Measurements from ENCODE around the gene TEX12.
"Not testable (repeated sequence)": the region's sequence is repeated elsewhere in the genome, so short reads cannot be mapped to it uniquely, and the experiment has no call there.

TEX12 gene

GRCh38 chr11:112150517-112150916 lies 16.7 kb upstream of the TEX12 start:
- WGBS, 2 experiments = 88 to 91% methylated on average over 5 of the region's 5 CpGs
- Histone ChIP-seq H3K4me1 (ENCODE audit: control insufficient read depth, insufficient read depth, low read length) (no peaks in the 10 kb centered on the region), H3K36me3 (ENCODE audit: control insufficient read depth, insufficient read depth, low read length) (no peaks in the 10 kb centered on the region), H3K27me3 (ENCODE audit: control insufficient read depth, insufficient read depth, low read length, poor library complexity, severe bottlenecking) (no peaks in the 10 kb centered on the region), H3K4me3 (ENCODE audit: insufficient read depth, low read depth, low read length) (no peak overlapping the region), H3K27ac (ENCODE audit: insufficient read depth, low read depth, low read length, poor library complexity, severe bottlenecking) (no peak overlapping the region), H3K9me3 (ENCODE audit: control insufficient read depth, low read length) (no peaks in the 10 kb centered on the region)

DNA sequence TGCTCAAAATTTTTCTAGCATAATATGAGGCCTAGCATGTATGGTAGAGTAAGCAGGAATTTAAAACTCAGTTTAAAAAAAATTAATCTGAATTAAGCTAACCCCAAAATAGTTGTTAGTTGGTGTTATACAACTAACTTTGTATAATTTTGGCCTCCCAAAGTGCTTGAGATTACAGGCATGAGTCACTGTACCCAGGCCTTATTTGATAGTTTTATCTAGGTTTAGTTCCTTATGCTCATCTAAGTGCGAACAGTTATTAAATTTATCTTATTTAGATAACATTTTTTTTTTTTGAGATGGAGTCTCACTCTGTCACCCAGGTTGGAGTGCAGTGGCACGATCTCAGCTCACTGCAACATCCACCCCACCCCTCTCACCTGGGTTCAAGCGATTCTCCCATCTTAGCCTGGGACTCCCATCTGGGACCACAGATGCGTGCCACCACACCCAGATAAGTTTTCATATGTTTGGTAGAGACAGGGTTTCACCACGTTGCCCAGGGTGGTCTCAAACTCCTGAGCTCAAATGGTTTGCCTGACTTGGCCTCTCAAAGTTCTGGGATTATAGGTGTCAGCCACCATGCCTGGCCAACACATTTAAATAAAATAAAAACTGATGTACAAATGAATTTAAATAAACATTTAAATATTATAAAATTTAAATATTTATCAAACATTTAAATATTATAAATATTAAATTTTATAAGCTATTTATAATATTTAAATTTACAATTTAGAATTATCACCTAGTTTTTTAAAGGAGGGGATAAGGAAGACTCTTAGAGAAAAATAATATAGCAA lies 10.8 kb upstream of the TEX12 start:
- Histone ChIP-seq H3K27ac (ENCODE audit: insufficient read depth, low read depth, low read length, poor library complexity, severe bottlenecking) (no peak overlapping the region), H3K4me1 (ENCODE audit: control insufficient read depth, insufficient read depth, low read length) (no peaks in the 10 kb centered on the region)
- 89 to 95% methylated on average over 4 of the region's 5 CpGs for WGBS, 2 experiments

DNA sequence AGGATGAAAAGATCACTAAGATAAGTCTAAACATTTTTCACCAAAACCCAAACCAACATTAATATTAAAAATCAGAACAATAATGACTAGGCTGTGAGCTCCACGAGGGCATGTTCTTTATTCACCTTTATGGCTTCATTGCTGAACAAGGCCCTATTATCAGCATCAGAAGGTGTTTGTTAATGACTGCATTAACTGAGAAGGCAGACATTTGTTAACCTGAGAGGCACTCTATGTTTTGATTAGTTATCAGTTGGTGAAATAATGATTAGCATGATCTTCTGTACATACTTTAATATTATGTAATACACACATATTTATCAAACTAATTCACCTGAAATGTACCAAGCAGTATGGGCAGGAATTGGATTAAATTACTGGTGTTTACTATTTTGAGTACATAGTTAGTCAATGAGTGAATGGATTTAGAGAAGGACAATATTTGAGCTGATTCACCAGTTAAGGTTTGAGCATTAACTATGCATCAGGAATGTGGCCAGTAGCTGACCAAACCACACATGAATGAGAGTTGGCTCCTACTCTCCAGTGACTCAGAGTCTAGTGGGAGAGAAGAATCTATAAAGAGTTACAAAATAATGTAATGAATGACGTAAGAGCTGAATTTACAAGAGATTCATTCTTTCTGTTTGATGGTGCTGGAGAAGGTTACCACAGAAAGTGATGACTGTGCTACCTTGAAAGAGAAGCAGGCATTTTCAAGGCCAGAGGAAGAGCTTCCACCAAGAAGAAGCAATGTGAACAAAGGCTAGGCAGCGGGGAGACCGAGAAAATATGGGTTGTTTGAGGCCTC lies 10.0 kb upstream of the TEX12 start:
- 88 to 92% methylated on average over 4 of the region's 4 CpGs for WGBS, 2 experiments
- Histone ChIP-seq H3K9me3 (ENCODE audit: control insufficient read depth, low read length) (no peaks in the 10 kb centered on the region), H3K4me1 (ENCODE audit: control insufficient read depth, insufficient read depth, low read length) (no peaks in the 10 kb centered on the region), H3K27me3 (ENCODE audit: control insufficient read depth, insufficient read depth, low read length, poor library complexity, severe bottlenecking) (no peaks in the 10 kb centered on the region), H3K36me3 (ENCODE audit: control insufficient read depth, insufficient read depth, low read length) (no peaks in the 10 kb centered on the region), H3K4me3 (ENCODE audit: insufficient read depth, low read depth, low read length) (no peak overlapping the region), H3K27ac (ENCODE audit: insufficient read depth, low read depth, low read length, poor library complexity, severe bottlenecking) (no peak overlapping the region)

More for the DNA sequence above, 10.8 kb upstream of the TEX12 start:
- no peaks in the 10 kb centered on the region for H3K27me3 ChIP-seq (ENCODE audit: control insufficient read depth, insufficient read depth, low read length, poor library complexity, severe bottlenecking)
- no peak overlapping the region for H3K4me3 ChIP-seq (ENCODE audit: insufficient read depth, low read depth, low read length)
- no peaks in the 10 kb centered on the region for H3K36me3 ChIP-seq (ENCODE audit: control insufficient read depth, insufficient read depth, low read length)
- no peaks in the 10 kb centered on the region for H3K9me3 ChIP-seq (ENCODE audit: control insufficient read depth, low read length)

GRCh38 chr11:112159098-112160065 lies 7.8 kb upstream of the TEX12 start:
- Histone ChIP-seq H3K36me3 (ENCODE audit: control insufficient read depth, insufficient read depth, low read length) (no peaks in the 10 kb centered on the region), H3K4me1 (ENCODE audit: control insufficient read depth, insufficient read depth, low read length) (no peaks in the 10 kb centered on the region), H3K4me3 (ENCODE audit: insufficient read depth, low read depth, low read length) (no peak overlapping the region), H3K27ac (ENCODE audit: insufficient read depth, low read depth, low read length, poor library complexity, severe bottlenecking) (no peak overlapping the region), H3K9me3 (ENCODE audit: control insufficient read depth, low read length) (no peaks in the 10 kb centered on the region), H3K27me3 (ENCODE audit: control insufficient read depth, insufficient read depth, low read length, poor library complexity, severe bottlenecking) (no peaks in the 10 kb centered on the region)
- 95% methylated on average over 6 to 7 of the region's 7 CpGs for WGBS, 2 experiments

GRCh38 chr11:112160091-112160848 lies 6.9 kb upstream of the TEX12 start:
- no peaks in the 10 kb centered on the region for H3K9me3 ChIP-seq (ENCODE audit: control insufficient read depth, low read length)
- H3K4me1 ChIP-seq (ENCODE audit: control insufficient read depth, insufficient read depth, low read length) = no peaks in the 10 kb centered on the region
- H3K27ac ChIP-seq (ENCODE audit: insufficient read depth, low read depth, low read length, poor library complexity, severe bottlenecking) = no peak overlapping the region
- no peaks in the 10 kb centered on the region for H3K36me3 ChIP-seq (ENCODE audit: control insufficient read depth, insufficient read depth, low read length)
- 43 to 45% methylated on average over 1 of the region's 2 CpGs for WGBS, 2 experiments
- H3K27me3 ChIP-seq (ENCODE audit: control insufficient read depth, insufficient read depth, low read length, poor library complexity, severe bottlenecking) = no peaks in the 10 kb centered on the region
- H3K4me3 ChIP-seq (ENCODE audit: insufficient read depth, low read depth, low read length) = no peak overlapping the region

DNA sequence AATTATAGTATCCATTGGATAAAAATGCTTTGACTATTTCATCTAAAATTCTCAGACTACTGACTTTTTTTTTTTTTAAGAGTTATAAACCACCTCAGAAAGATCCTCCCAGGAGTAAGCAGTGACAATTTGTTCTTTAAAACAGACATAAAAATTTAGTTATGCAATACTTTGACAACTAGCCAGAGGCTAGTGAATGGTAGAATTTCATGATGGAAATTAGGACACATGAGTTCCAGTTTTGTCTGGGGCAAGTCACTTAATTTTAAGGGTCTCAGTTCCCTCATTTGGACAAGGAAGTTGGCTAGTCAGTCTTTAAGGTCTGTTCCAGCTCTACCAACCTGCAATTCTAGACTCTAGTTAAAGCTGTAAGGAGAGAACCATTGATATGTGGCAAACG lies 6.2 kb upstream of the TEX12 start:
- no peak overlapping the region for H3K4me3 ChIP-seq (ENCODE audit: insufficient read depth, low read depth, low read length)
- whole genome bisulfite sequencing, 2 experiments = 100% methylated on average over 1 of the region's 1 CpG; no CpG with 5 or more reads in 1 of the 2 experiments
- H3K9me3 ChIP-seq (ENCODE audit: control insufficient read depth, low read length) = no peaks in the 10 kb centered on the region

GRCh38 chr11:112162200-112162599 lies 5.0 kb upstream of the TEX12 start:
- H3K27ac ChIP-seq (ENCODE audit: insufficient read depth, low read depth, low read length, poor library complexity, severe bottlenecking); H3K9me3 ChIP-seq (ENCODE audit: control insufficient read depth, low read length); H3K4me1 ChIP-seq (ENCODE audit: control insufficient read depth, insufficient read depth, low read length); H3K36me3 ChIP-seq (ENCODE audit: control insufficient read depth, insufficient read depth, low read length); H3K4me3 ChIP-seq (ENCODE audit: insufficient read depth, low read depth, low read length); H3K27me3 ChIP-seq (ENCODE audit: control insufficient read depth, insufficient read depth, low read length, poor library complexity, severe bottlenecking): not testable (repeated sequence)
- WGBS, 2 experiments = 100% methylated on average over 1 of the region's 1 CpG

More for the DNA sequence above, 6.2 kb upstream of the TEX12 start:
- H3K4me1 ChIP-seq (ENCODE audit: control insufficient read depth, insufficient read depth, low read length) = no peaks in the 10 kb centered on the region
- no peaks in the 10 kb centered on the region for H3K27me3 ChIP-seq (ENCODE audit: control insufficient read depth, insufficient read depth, low read length, poor library complexity, severe bottlenecking)
- H3K36me3 ChIP-seq (ENCODE audit: control insufficient read depth, insufficient read depth, low read length) = no peaks in the 10 kb centered on the region
- H3K27ac ChIP-seq (ENCODE audit: insufficient read depth, low read depth, low read length, poor library complexity, severe bottlenecking) = no peak overlapping the region

GRCh38 chr11:112162761-112163546 lies 4.2 kb upstream of the TEX12 start:
- Histone ChIP-seq H3K27ac (ENCODE audit: insufficient read depth, low read depth, low read length, poor library complexity, severe bottlenecking) (no peak overlapping the region), H3K27me3 (ENCODE audit: control insufficient read depth, insufficient read depth, low read length, poor library complexity, severe bottlenecking) (no peaks in the 10 kb centered on the region), H3K9me3 (ENCODE audit: control insufficient read depth, low read length) (no peaks in the 10 kb centered on the region), H3K36me3 (ENCODE audit: control insufficient read depth, insufficient read depth, low read length) (no peaks in the 10 kb centered on the region), H3K4me1 (ENCODE audit: control insufficient read depth, insufficient read depth, low read length) (no peaks in the 10 kb centered on the region), H3K4me3 (ENCODE audit: insufficient read depth, low read depth, low read length) (no peak overlapping the region)
- 93 to 95% methylated on average over 6 of the region's 6 CpGs for WGBS, 2 experiments

Measured in ectodermal cell (in vitro differentiated cells).